PC-3 (cell line): ENCODE results near the gene FDX1. TPM values are rescaled to one million over a fixed set of nuclear protein-coding genes. Genes with fewer than 3 reads are reported as not detected.

ENCODE experiments used
- ATAC-seq: fragments of 200-7000 bp; cut with Tn5 transposase; 2 replicates; pipeline ENCODE4 v1.9.1; 2020; ENCODE audit warnings: mild to moderate bottlenecking, moderate library complexity
- BruUV-seq: library from RNA; stranded (reverse); fragments of 400-500 nt; replicated peaks from 2 replicates; lab custom pipeline; 2021; lab: Mats Ljungman, UMichigan
- CTCF ChIA-PET: fragments of 300-600 bp; sonication (Branson Sonifier 250); formaldehyde crosslinking; loops from one replicate; lab custom pipeline; 2022; ENCODE audit warnings: antibody characterized with exemption; lab: Charles Lee
- POLR2A ChIA-PET: fragments of 300-600 bp; sonication (Branson Sonifier 250); formaldehyde crosslinking; loops from one replicate; lab custom pipeline; 2022; ENCODE audit warnings: antibody characterized with exemption; ENCODE audit not compliant: unreplicated experiment; lab: Charles Lee
- DNase-seq: peaks from one replicate; pipeline ENCODE4 v3.0.0-alpha.2; 2015
- H2AFZ ChIP-seq: fragments of 300-600 bp; sonication (generic); 2 replicates; pipeline ENCODE4 v1.6.0; 2016; ENCODE audit warnings: antibody characterized with exemption, low read length
- H3F3A ChIP-seq: fragments of 300-600 bp; sonication (generic); one replicate; pipeline ENCODE4 v1.6.0; 2017; ENCODE audit warnings: antibody characterized with exemption, low read length, control low read depth, mild to moderate bottlenecking; ENCODE audit not compliant: unreplicated experiment
- H3K27ac ChIP-seq: fragments of 300-600 bp; sonication (generic); 2 replicates; pipeline ENCODE4 v1.5.1; 2016; ENCODE audit warnings: mild to moderate bottlenecking, low read length
- H3K27me3 ChIP-seq: fragments of 300-600 bp; sonication (generic); 2 replicates; pipeline ENCODE4 v1.6.1; 2016; ENCODE audit warnings: low read length, mixed read lengths
- H3K36me3 ChIP-seq: fragments of 300-600 bp; sonication (generic); 2 replicates; pipeline ENCODE4 v1.6.1; 2016; ENCODE audit warnings: low read depth, mixed run types, low read length, mixed read lengths
- H3K4me1 ChIP-seq: fragments of 300-600 bp; sonication (generic); 2 replicates; pipeline ENCODE4 v1.5.1; 2016; ENCODE audit warnings: low read length; ENCODE audit not compliant: insufficient read depth
- H3K4me2 ChIP-seq: fragments of 300-600 bp; sonication (generic); 2 replicates; pipeline ENCODE4 v1.6.0; 2016; ENCODE audit warnings: low read length
- H3K4me3 ChIP-seq: fragments of 300-600 bp; sonication (generic); 2 replicates; pipeline ENCODE4 v1.5.1; 2016; ENCODE audit warnings: mild to moderate bottlenecking, low read length, mixed read lengths
- H3K79me2 ChIP-seq: fragments of 300-600 bp; sonication (generic); 2 replicates; pipeline ENCODE4 v1.6.1; 2017; ENCODE audit warnings: low read length, mixed read lengths
- H3K9ac ChIP-seq: fragments of 300-600 bp; sonication (generic); 2 replicates; pipeline ENCODE4 v1.6.0; 2016; ENCODE audit warnings: mild to moderate bottlenecking, low read length
- H3K9me2 ChIP-seq: fragments of 300-600 bp; sonication (generic); replicated peaks from 2 replicates; pipeline ENCODE4 v1.6.1; 2016; ENCODE audit warnings: mixed run types, low read length, mixed read lengths
- H3K9me3 ChIP-seq: fragments of 300-600 bp; sonication (generic); 2 replicates; pipeline ENCODE4 v1.6.1; 2016; ENCODE audit warnings: low read length, mixed read lengths
- H4K20me1 ChIP-seq: fragments of 300-600 bp; sonication (generic); 2 replicates; pipeline ENCODE4 v1.6.1; 2016; ENCODE audit warnings: low read length, mixed read lengths
- CTCF ChIP-seq: fragments of 300-600 bp; sonication (generic); conservative IDR thresholded peaks from 2 replicates; pipeline ENCODE4 v1.5.1; 2017; ENCODE audit warnings: antibody characterized with exemption, low read depth, mild to moderate bottlenecking, low read length
- EZH2 ChIP-seq: fragments of 300-600 bp; sonication (generic); IDR thresholded peaks from one replicate; pipeline ENCODE4 v1.6.1; 2017; ENCODE audit warnings: antibody characterized with exemption, mild to moderate bottlenecking, low read length; ENCODE audit not compliant: unreplicated experiment
- EZH2phosphoT487 ChIP-seq: fragments of 300-600 bp; sonication (generic); IDR thresholded peaks from 2 replicates; pipeline ENCODE4 v1.6.1; 2018; ENCODE audit warnings: mild to moderate bottlenecking, antibody characterized with exemption, low read length, borderline replicate concordance
- intact Hi-C: fragments of 100-400 bp; cut with micrococcal nuclease; formaldehyde crosslinking; loops from 2 replicates; pipeline ENCODE4 v1.9.0; 2023
- total RNA-seq: library from RNA; depleted of rRNA; stranded (reverse); fragments of >200 nt; gene quantifications from 2 replicates; pipeline ENCODE4 v1.2.3, GENCODE V29; 2014

The FDX1 gene
- total RNA-seq, 1 experiment from 2014 or later, result 14.8 TPM

DNA sequence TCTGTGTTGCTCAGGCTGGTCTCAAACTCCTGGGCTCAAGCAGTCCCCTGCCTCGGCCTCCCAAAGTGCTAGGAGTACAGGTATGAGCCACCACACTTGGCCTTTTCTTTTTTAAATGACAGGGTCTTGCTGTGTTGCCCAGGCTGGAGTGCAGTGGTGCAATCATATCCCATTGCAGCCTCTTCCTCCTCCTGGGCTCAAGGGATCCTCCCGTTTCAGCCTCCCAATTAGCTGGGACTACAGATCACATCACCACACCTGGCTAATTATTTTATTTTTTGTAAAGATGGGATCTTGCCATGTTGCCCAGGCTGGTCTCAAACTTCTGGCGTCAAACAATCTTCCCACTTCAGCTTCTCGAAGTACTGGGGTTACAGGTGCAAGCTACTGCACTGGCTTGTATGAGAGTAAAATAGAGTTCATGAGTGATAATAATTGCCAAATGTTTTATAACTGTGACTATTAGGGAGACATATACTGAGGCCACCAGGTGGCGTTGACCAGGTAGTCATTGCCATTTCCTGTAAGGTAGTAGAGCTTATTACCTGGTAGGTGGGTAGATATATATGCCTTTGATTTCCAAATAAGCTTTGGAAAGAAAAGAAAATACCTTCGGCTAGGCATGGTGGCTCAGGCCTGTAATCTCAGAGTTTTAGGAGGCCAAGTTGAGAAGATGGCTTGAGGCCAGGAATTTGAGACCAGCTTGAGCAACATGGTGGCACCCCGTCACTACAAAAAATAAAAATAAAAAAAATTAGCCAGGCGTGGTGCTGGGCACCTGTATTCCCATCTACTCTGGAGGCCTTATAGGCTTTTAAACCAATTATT is 5.4 kb downstream of the FDX1 start:
- ChIA-PET CTCF (interaction anchor here (0.5 to 2.1 kb wide), 4 partner anchors 10 to 967 kb away, joined by 3 to 23 read pairs (median 3); no protein-coding TSS in a partner anchor), POLR2A (no interaction called here)
- H3K4me2 ChIP-seq, result no peak overlapping the region
- peaks cover 22% of the 10 kb centered on the region for H3K4me1 ChIP-seq
- TF ChIP-seq EZH2, result no peak
- TF ChIP-seq CTCF, result peak; percentile 91
- no peak for TF ChIP-seq EZH2phosphoT487
- no peaks in the 10 kb centered on the region for H3K9me2 ChIP-seq
- H3K79me2 ChIP-seq, result peaks cover 78% of the 10 kb centered on the region
- 0 out of 2 replicates have a peak, but pooled peaks have one; percentile 25 for ATAC-seq
- intact Hi-C loops, result loop anchor here (5.0 kb wide), 3 partner anchors 288 to 358 kb away; no protein-coding TSS in a partner anchor
- peak; percentile 70 for DNase-seq
- peaks cover 7% of the 10 kb centered on the region; the same call in 1 of the 2 replicates for H3K36me3 ChIP-seq
- BruUV-seq, result no TSS peak
- no peak overlapping the region for H3K4me3 ChIP-seq
- H3F3A ChIP-seq, result no peaks in the 10 kb centered on the region
- H4K20me1 ChIP-seq, result peaks cover 19% of the 10 kb centered on the region; the same call in 1 of the 2 replicates
- H3K27ac ChIP-seq, result no peak overlapping the region
- H3K9ac ChIP-seq, result no peak overlapping the region
- H3K27me3 ChIP-seq, result no peaks in the 10 kb centered on the region
- H2AFZ ChIP-seq, result no peak overlapping the region
- no peaks in the 10 kb centered on the region for H3K9me3 ChIP-seq

DNA sequence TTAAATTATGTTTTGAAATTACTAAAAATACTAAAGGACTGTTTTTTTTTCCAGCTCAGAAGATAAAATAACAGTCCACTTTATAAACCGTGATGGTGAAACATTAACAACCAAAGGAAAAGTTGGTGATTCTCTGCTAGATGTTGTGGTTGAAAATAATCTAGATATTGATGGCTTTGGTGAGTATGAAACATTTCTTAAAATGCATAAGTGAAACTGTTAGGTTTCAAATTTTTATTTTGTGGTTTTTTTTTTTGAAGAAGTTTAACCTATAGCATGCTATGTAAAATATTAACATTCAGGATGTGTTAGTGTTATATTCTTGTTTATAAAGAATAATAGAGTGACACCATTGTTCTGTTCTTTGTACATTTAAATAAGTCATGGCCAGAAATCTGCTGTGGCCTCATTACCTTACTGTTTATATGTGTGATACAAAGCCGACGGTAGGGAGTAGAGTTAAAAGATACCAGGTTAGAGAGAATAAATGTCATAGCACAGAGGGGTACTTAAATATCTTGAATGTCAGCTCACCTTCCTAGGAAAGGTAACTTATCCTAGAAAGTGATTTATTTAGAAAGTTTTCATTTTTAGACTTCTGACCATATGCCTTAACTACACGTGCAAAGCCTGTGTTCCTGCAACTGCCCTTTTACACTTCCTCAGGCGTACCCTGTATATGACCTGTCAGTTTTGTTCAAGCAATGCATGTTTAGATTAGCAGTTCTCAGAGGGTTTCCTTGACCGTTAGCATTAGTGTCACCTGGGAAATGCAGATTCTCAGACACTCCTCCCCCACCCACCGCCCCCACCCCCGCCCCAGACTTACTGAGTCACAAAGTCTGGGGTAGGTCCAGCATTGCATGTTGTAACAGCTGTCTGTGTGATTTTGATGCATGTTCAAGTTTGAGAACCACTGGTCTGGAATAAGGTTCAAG is 6.3 kb downstream of the FDX1 start:
- peaks cover 69% of the 10 kb centered on the region for H3K79me2 ChIP-seq
- no peak for DNase-seq
- intact Hi-C loops, result no loop called here
- no TSS peak for BruUV-seq
- H3F3A ChIP-seq, result no peaks in the 10 kb centered on the region
- peaks cover 22% of the 10 kb centered on the region for H3K4me1 ChIP-seq
- ATAC-seq, result no peak
- H3K27me3 ChIP-seq, result no peaks in the 10 kb centered on the region
- CTCF ChIA-PET, result interaction anchor here (0.6 to 2.1 kb wide), 2 partner anchors 10 to 13 kb away, joined by 3 to 23 read pairs; no protein-coding TSS in a partner anchor
- H2AFZ ChIP-seq, result no peak overlapping the region
- no peak overlapping the region for H3K27ac ChIP-seq
- H3K4me2 ChIP-seq, result no peak overlapping the region
- no peaks in the 10 kb centered on the region for H3K9me2 ChIP-seq
- H3K36me3 ChIP-seq, result peaks cover 15% of the 10 kb centered on the region
- no peak overlapping the region for H3K9ac ChIP-seq
- POLR2A ChIA-PET, result no interaction called here
- no peak for TF ChIP-seq EZH2
- no peak for TF ChIP-seq CTCF
- no peak for TF ChIP-seq EZH2phosphoT487
- no peak overlapping the region for H3K4me3 ChIP-seq
- no peaks in the 10 kb centered on the region for H3K9me3 ChIP-seq
- peaks cover 14% of the 10 kb centered on the region; the same call in 1 of the 2 replicates for H4K20me1 ChIP-seq
